Right hindlimb (tissue), 1 donor: ENCODE data around the gene DDA1.

ENCODE experiments used
- DNase-seq: peaks from one replicate; pipeline ENCODE4 v3.0.0-alpha.2; 2018

Gene DDA1

DNA sequence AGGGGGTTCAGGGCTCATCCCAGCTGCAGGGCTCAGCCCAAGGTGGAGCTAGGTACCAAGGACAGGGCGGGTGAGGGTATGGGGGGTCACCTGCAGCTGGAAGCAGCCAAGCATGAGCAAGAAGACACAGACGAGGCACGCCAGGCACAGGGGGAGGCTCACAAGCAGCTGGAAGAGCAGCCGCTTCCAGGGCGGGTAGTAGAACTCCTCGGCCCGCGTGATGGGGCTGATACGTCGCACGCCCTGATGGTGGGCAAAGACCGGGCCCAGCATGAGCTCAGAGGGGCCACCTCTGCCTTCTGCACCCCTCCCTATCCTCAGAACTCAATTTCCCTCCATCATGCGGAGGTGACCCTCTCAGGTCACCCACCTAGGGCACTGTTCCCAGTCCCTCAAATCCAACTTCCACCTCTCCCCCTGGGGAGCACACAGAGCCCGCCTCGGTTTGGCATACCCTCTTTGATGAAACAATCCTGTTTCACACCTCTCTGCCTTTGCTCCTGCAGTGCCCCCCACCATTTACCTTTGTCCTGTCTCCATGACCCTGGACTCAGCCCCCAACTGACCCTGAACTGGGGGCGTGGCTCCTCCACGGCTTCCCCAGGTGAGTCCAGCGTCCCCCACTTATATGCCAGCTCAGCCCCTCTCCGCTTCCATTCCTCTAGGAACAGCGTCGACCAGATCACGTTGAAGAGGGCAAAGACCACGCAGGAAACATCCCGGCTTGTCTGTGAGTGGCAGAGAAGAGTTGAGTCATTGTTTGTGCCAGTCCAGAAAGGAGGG, 21.1 kb downstream of the DDA1 start:
- no peak for DNase-seq

- DNase-seq, result no peak
Observed at GRCh38 chr19:17331045-17331558, 21.7 kb downstream of the DDA1 start.

GRCh38 chr19:17332360-17332676, 23.0 kb downstream of the DDA1 start:
- no peak for DNase-seq

GRCh38 chr19:17332677-17333581, 23.6 kb downstream of the DDA1 start:
- no peak for DNase-seq

DNA sequence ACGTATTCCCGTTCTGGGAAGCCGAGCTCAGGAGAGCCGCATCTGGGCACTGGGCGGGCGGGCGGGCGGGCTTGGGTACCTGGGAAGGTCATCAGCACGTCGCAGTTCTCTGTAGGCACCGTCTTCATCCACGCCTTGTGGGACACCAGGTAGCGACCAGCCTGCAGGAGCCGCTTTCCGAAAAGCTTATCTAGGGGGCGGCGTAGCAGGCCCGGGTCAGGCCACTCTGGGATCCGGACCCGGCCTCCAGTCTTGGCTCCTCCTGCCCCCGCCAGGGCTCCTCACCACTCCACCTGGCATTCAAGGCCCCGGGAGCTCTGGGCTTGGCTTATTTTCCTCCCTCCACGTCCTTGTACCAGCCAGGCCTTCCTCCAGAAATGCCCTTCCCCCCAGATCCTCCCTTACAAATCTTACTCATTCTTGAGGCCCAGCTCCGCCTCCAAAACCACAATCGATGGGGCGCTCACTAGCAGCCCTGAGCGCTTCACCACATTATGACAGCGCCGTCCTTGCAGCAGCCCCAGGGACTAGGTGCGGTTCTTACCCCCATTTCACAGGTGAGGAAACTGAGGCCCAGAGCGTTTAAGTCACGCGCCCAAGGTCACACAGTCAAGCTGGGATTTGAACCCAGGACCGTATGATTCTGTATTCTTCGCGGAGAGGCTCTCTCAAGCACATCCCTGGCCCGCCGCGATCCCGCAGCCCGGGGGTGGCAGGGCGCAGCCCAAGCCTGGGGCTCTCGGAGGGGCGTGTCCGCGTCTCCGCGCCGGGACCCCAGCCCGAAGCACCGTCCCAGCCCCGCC, 24.4 kb downstream of the DDA1 start:
- no peak for DNase-seq

- peak; percentile 98 for DNase-seq
Observed at GRCh38 chr19:17334414-17335409, 25.3 kb downstream of the DDA1 start, which contains the start of gene ANO8. Gene ANO8, minus strand, starts transcription at chr19:17334855. Its CDS starts 185 bp downstream, at chr19:17334670.

- no peak for DNase-seq
Observed at GRCh38 chr19:17335575-17335974, 26.2 kb downstream of the DDA1 start.

- DNase-seq, result peak; percentile 97
Observed at GRCh38 chr19:17336872-17337674, 27.7 kb downstream of the DDA1 start, which contains the start of gene GTPBP3. Gene GTPBP3, plus strand, starts transcription at chr19:17337553. Its CDS starts 59 bp downstream, at chr19:17337612.

DNA sequence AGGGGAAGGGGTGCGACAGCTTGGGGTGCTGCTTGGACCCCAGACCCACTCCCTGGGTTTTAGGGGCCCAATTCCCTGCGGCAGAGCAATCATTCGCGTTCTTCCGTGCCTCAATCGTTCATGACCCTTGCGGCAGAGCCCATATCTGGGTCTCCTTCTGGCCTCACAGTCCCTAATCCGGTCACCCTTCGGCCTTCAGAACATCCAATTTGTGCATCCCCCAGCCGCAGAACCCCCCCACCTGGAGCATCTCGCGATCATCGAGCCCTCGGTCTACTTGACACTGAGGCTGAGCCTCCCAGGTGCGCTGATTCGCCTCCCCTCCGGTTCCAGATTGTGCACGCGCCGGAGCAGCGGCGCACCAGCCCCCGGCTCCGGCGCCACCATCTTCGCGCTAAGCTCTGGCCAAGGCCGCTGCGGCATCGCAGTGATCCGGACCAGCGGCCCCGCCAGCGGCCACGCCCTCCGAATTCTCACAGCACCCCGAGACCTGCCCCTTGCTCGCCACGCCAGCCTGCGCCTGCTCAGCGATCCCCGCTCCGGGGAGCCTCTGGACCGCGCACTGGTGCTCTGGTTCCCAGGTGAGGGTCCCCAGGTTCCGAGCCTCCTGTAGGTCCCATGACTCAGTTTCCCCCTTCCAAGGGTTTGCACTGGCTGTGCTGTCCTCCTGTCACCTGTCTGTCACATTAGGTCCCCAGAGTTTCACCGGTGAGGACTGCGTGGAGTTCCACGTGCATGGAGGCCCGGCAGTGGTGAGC, 28.5 kb downstream of the DDA1 start:
- DNase-seq, result no peak

DNA sequence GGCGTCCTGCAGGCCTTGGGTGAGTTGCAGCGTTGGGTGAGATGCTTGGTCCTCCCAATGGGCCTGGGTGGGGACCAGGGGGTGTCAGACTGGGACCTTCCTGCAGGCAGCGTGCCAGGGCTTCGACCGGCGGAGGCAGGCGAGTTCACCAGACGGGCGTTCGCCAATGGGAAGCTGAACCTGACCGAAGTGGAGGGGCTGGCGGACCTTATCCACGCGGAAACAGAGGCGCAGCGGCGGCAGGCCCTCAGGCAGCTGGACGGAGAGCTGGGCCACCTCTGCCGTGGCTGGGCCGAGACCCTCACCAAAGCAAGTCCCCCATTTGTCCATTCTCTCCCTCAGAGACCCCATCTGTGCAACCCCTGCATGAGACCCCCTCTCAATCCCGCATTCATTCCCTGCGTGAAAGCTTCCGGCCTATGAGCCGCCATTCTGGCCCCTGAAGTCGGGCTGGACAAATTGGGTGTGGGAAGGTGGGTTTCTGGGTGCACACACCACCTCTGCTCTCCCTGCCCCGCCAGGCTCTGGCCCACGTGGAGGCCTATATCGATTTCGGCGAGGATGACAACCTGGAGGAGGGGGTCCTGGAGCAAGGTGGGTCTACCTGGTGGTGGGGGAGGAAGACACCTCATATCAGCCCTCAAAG, 29.2 kb downstream of the DDA1 start:
- no peak for DNase-seq

DNA sequence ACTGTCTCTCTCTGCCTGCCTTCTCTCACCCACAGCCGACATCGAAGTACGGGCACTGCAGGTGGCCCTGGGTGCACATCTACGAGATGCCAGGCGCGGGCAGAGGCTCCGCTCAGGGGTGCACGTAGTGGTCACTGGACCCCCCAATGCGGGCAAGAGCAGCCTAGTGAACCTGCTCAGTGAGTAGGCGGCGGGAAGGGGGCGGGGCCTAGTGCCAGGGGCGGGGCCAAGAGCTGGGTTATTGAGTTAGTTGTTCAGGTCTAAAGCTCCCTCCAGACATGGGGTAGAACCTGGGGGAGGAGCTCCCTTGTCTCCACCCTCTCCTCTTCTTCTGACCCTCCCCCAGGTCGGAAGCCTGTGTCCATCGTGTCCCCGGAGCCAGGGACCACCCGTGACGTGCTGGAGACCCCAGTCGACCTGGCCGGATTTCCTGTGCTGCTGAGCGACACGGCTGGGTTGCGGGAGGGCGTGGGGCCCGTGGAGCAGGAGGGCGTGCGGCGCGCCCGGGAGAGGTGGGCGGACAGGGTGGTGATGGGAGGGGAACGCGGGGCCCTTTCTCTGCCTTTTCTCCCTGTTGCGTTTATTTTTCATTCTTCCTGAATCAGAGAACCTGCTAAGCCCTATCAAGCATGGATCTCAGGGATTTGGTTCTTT, 29.9 kb downstream of the DDA1 start:
- no peak for DNase-seq

DNA sequence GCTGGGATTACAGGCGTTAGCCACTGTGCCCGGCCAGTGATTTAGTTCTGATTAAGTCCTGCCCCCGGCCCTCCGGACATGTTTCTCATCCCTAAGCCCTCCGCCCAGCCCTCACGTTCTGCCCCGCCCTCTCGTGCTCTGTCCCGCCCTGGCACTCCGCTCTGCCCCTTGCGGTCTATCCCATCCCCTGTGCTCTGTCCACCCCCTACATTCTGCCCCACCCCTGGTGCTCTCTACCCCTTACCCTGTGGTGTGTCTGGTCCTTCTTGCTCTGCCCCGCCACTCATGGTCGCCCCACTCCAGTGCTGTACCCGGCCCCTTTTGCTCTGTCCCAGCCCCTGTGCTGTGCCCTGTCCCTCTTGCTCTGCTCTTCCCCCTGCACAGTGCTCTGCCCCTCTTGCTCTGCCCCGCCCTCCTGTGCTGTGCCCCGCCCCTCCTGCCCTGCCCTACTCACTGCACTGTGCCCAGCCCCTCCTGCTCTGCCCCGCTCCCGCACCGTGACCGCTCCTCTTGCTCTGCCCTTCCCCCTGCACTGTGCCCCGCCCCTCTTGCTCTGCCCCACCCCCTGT, 31.0 kb downstream of the DDA1 start:
- no peak for DNase-seq

DNA sequence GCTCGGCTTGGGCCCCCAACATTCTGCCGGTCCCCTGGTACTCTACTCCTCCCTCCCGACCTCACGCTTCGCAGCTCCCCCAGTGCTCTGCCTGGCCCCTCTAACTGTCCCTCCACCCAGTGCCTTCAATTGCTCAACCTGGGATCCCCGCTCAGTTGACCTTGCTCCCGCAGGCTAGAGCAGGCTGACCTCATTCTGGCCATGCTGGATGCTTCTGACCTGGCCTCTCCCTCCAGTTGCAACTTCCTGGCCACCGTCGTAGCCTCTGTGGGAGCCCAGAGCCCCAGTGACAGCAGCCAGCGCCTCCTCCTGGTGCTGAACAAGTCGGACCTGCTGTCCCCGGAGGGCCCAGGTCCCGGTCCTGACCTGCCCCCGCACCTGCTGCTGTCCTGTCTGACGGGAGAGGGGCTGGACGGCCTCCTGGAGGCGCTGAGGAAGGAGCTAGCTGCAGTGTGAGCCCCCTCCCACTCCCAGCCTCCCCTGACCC, 31.6 kb downstream of the DDA1 start:
- DNase-seq, result no peak

- DNase-seq, result no peak
Observed at GRCh38 chr19:17341386-17341785, 32.0 kb downstream of the DDA1 start.

- no peak for DNase-seq
Observed at GRCh38 chr19:17341845-17342244, 32.5 kb downstream of the DDA1 start.

GRCh38 chr19:17346109-17346671, 36.8 kb downstream of the DDA1 start:
- DNase-seq, result peak; percentile 77

GRCh38 chr19:17347361-17347760, 38.0 kb downstream of the DDA1 start:
- no peak for DNase-seq

- no peak for DNase-seq
Observed at GRCh38 chr19:17347877-17348276, 38.5 kb downstream of the DDA1 start.
